Calu3 (cell line): ENCODE data around the gene LSAMP. TPM values are rescaled to one million over a fixed set of nuclear protein-coding genes. Genes with fewer than 3 reads are reported as not detected.
A peak's percentile ranks its signal among the peaks of the same experiment; 100 is the strongest.

ENCODE experiments used
- BruUV-seq: library from RNA; stranded (reverse); fragments of 400-500 nt; replicated peaks from 2 replicates; lab custom pipeline; 2021; lab: Mats Ljungman, UMichigan
- CTCF ChIA-PET: fragments of 300-600 bp; sonication (Branson Sonifier 250); formaldehyde crosslinking; loops from one replicate; lab custom pipeline; 2022; ENCODE audit warnings: antibody characterized with exemption; lab: Charles Lee
- DNase-seq: peaks from one replicate; pipeline ENCODE4 v3.0.0; 2022
- H3K27ac Mint-ChIP-seq: one replicate; pipeline ENCODE4 v1.8.0; 2022; ENCODE audit warnings: mixed read lengths; ENCODE audit not compliant: unreplicated experiment
- H3K27me3 Mint-ChIP-seq: one replicate; pipeline ENCODE4 v1.8.0; 2022; ENCODE audit warnings: mixed read lengths; ENCODE audit not compliant: unreplicated experiment
- H3K36me3 Mint-ChIP-seq: one replicate; pipeline ENCODE4 v1.8.0; 2022; ENCODE audit warnings: mild to moderate bottlenecking, moderate library complexity, mixed read lengths; ENCODE audit not compliant: insufficient read depth, unreplicated experiment
- H3K4me1 Mint-ChIP-seq: one replicate; pipeline ENCODE4 v1.8.0; 2022; ENCODE audit warnings: mild to moderate bottlenecking, low read depth, mixed read lengths; ENCODE audit not compliant: unreplicated experiment
- H3K4me3 Mint-ChIP-seq: one replicate; pipeline ENCODE4 v1.8.0; 2022; ENCODE audit warnings: mild to moderate bottlenecking, low read depth, moderate library complexity, mixed read lengths; ENCODE audit not compliant: unreplicated experiment
- H3K9me3 Mint-ChIP-seq: one replicate; pipeline ENCODE4 v1.8.0; 2022; ENCODE audit warnings: low read depth, mixed read lengths; ENCODE audit not compliant: unreplicated experiment
- CTCF ChIP-seq: fragments of 200-600 bp; IDR thresholded peaks from one replicate; pipeline ENCODE4 v1.8.0; 2022; ENCODE audit warnings: antibody characterized with exemption; ENCODE audit not compliant: unreplicated experiment
- intact Hi-C: fragments of 100-400 bp; cut with micrococcal nuclease; formaldehyde crosslinking; loops from one replicate; pipeline ENCODE4 v1.10.0; 2022; ENCODE audit not compliant: unreplicated experiment
- total RNA-seq: library from RNA; stranded (reverse); gene quantifications from 2 replicates; pipeline ENCODE4 v1.2.3, GENCODE V29; 2022

LSAMP gene
- total RNA-seq, 1 experiment from 2014 or later, result 0.90 TPM

GRCh38 chr3:116102037-116102436, 343.2 kb downstream of the LSAMP start:
- Mint-ChIP-seq H3K36me3 (no peaks in the 10 kb centered on the region), H3K27me3 (no peaks in the 10 kb centered on the region), H3K9me3 (no peaks in the 10 kb centered on the region), H3K4me3 (no peak overlapping the region), H3K27ac (no peak overlapping the region), H3K4me1 (no peaks in the 10 kb centered on the region)
- CTCF ChIA-PET, result no interaction called here
- intact Hi-C loops, result no loop called here
- no TSS peak for BruUV-seq
- no peak for TF ChIP-seq CTCF
- DNase-seq, result no peak

- no peak overlapping the region for H3K27ac Mint-ChIP-seq
- peaks cover 18% of the 10 kb centered on the region for H3K4me1 Mint-ChIP-seq
- CTCF ChIA-PET, result no interaction called here
- no TSS peak for BruUV-seq
- no peak overlapping the region for H3K4me3 Mint-ChIP-seq
- TF ChIP-seq CTCF, result no peak
- no peak for DNase-seq
- intact Hi-C loops, result no loop called here
- peaks cover 9% of the 10 kb centered on the region for H3K36me3 Mint-ChIP-seq
- H3K27me3 Mint-ChIP-seq, result no peaks in the 10 kb centered on the region
- H3K9me3 Mint-ChIP-seq, result no peaks in the 10 kb centered on the region
These were observed 348.1 kb downstream of the LSAMP start for GRCh38 chr3:116097226-116097625.

GRCh38 chr3:116096631-116097030, 348.7 kb downstream of the LSAMP start:
- Mint-ChIP-seq H3K27me3 (no peaks in the 10 kb centered on the region), H3K36me3 (peaks cover 9% of the 10 kb centered on the region), H3K9me3 (no peaks in the 10 kb centered on the region), H3K4me1 (peaks cover 18% of the 10 kb centered on the region), H3K27ac (no peak overlapping the region), H3K4me3 (no peak overlapping the region)
- no peak for DNase-seq
- CTCF ChIA-PET, result no interaction called here
- intact Hi-C loops, result no loop called here
- BruUV-seq, result no TSS peak
- TF ChIP-seq CTCF, result no peak

GRCh38 chr3:116093374-116093773, 351.9 kb downstream of the LSAMP start:
- BruUV-seq, result no TSS peak
- TF ChIP-seq CTCF, result no peak
- Mint-ChIP-seq H3K4me3 (no peak overlapping the region), H3K27me3 (no peaks in the 10 kb centered on the region), H3K27ac (peak overlapping the region; percentile 36), H3K36me3 (peaks cover 9% of the 10 kb centered on the region), H3K9me3 (peaks cover 3% of the 10 kb centered on the region), H3K4me1 (peaks cover 18% of the 10 kb centered on the region)
- CTCF ChIA-PET, result no interaction called here
- intact Hi-C loops, result no loop called here
- DNase-seq, result no peak
